DMS 273 treated with DMSO at 0.1 percent for 48 hours (cell line): ENCODE data around the gene TECR.
"Not testable (repeated sequence)": the region's sequence is repeated elsewhere in the genome, so short reads cannot be mapped to it uniquely, and the experiment has no call there.

Experiments
- DNase-seq: peaks from one replicate; lab custom pipeline; 2025; lab: John Stamatoyannopoulos, UW

Gene TECR

GRCh38 chr19:14536926-14537692, 7.7 kb downstream of the TECR start:
- DNase-seq = no peak

- no peak for DNase-seq
Observed at GRCh38 chr19:14540741-14541525, 11.5 kb downstream of the TECR start.

DNA sequence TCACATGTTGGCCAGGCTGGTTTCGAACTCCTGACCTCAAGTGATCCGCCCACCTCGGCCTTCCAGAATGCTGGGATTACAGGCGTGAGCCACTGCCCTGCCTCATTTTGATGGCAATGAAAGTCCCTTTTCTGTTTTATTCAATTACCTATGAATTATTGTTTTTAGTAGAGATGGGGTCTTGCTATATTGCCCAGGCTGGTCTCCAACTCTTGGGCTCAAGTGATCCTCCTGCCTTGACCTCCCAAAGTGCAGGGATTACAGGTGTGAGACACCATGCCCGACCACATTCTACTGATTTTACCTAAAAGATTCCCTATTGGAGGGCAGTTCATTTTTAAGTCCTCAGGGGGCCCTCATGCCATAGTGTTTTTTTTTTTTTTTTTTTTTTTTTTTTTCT, 12.6 kb downstream of the TECR start:
- not testable (repeated sequence) for DNase-seq

DNA sequence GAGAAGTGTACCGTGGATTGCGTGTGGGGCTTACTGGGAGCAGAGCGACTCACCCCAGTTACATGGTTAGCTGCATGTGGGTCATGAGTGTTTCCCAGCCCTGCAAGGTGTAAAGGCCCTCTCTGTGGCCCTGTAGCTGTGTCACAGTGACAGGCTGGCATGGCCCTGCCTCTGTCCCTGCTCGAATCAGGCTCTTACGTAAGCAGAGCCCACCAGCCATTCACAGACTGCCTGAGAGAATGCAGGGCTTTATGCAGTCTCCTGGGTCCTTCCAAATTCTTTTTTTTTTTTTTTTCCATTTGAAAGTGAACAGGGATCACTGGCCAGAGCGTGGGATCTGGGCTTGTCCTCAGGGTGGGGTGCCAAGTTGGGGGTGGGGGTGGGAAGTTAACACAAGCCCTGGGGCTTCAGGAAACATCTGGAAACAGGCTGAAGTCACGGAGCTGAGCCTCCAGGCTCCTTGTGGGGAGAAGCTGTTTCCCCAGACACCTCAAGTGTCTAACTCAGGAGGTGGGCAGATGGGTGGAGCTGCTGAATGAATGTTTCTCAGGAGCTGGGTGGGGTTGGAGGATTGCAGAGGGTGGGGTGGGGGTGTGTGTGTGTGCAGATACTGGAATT, 13.4 kb downstream of the TECR start:
- no peak for DNase-seq

DNA sequence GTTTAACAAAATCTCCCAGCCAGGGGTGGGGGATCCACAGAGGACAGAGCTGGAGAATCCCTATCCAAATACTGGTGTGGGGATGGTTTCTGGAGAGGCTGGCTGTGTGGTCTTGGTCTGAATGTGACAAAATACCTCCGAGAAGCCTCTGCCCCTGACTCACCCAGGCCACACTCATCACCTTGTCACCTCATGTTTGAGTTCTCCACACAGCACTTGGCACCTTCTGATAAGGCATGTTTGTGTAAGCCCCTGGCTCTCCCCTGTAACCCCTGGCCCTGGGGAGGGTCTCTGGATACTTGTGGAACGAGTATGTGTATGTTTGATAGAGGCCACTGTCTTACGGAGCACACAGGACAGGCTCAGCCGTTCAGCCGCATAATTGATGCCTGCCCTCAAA, 14.7 kb downstream of the TECR start:
- no peak for DNase-seq

- peak; percentile 45 for DNase-seq
Observed at GRCh38 chr19:14544977-14545715, 15.8 kb downstream of the TECR start.

DNA sequence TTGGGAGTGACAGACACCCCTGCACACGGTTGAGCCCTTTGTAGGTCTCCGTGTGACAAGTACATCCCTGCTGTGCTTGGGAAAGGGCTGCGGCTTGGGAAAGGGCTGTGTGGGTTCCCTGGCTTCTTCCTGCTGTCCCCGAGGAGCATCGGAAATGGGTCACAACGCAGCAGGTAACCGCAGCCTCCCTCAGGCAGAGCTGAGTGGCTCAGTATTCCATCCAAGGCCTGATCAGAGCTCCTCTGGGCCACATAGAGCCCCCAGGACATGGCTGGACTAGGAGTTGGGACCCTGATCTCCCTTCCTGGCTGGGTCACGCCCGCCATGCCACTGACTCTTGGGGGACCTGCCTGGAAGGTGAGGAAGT, 16.3 kb downstream of the TECR start:
- DNase-seq = no peak

DNA sequence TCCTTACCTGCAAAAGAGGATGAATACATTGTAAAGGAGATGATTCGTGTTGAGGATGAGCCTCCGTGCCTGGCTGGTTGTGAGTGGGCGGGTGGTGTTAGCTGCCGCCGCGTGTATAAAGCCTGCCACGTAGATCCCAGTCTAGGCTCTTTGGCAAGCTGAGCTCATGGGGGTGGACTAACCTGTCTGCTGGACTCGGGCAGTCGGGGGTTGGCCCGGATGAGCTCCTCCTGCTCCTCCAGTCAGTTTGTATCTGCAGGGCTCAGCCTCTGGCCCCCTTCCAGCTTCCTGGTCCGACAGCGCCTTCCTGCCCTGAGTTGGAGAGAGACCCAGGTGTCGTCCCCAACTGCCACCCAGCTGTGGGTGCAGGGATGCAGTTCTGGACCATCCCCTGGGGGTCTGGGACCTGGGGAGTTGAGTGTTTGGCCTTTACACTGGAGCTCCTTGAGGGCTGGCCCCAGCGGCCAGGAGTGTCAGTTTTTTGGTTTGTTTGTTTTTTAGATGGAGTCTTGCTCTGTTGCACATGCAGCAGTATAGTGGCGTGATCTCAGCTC, 20.9 kb downstream of the TECR start:
- DNase-seq = no peak

DNA sequence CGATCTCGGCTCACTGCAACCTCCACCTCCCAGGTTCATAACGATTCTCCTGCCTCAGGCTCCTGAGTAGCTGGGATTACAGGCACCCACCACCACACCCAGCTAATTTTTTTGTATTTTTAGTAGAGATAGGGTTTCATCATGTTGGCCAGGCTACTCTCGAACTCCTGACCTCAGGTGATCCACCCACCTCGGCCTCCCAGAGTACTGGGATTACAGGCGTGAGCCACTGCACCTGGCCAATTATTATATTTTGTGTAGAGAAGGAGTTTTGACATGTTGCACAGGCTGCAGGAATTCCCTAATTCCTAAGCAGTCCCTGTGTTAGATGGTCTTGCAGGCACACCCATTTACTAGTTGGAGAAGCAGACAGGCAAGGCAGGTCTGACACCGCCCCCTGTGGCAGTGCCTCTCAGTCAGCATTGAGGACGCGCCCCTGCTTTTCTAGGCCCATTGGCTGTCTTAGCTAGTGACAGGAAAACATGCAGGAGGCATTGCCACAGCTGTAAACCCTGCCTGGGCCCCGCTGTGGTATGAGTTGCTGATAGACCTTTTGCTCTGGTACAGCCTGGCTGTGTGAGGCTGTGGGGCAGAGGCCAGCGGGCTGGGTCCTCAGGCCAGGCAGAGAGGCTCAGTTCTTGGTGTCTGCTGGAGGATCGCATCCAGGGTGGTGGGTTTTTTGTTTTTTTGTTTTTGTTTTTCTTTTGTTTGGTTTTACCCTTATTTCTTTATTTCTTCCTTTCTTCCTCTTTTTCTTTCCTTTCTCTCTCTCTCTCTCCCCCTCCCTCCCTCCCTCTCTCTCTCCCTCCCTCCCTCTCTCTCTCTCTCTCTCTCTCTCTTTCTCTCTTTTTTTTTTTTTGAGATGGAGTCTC, 22.0 kb downstream of the TECR start:
- DNase-seq = not testable (repeated sequence)

DNA sequence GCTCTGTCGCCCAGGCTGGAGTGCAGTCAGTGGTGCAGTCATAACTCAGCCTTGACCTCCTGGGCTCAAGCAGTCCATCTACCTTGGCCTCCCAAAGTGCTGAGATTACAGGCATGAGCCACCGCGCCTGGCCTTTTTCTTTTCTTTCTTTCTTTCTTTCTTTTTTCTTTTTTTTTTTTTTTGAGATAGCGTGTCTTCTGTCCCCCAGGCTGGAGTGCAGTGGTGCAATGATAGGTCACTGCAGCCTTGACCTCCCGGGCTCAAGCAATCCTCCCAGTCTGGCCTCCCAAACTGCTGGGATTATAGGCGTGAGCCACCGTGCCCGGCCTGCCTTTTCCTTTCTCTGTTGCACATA, 22.6 kb downstream of the TECR start:
- DNase-seq = not testable (repeated sequence)

DNA sequence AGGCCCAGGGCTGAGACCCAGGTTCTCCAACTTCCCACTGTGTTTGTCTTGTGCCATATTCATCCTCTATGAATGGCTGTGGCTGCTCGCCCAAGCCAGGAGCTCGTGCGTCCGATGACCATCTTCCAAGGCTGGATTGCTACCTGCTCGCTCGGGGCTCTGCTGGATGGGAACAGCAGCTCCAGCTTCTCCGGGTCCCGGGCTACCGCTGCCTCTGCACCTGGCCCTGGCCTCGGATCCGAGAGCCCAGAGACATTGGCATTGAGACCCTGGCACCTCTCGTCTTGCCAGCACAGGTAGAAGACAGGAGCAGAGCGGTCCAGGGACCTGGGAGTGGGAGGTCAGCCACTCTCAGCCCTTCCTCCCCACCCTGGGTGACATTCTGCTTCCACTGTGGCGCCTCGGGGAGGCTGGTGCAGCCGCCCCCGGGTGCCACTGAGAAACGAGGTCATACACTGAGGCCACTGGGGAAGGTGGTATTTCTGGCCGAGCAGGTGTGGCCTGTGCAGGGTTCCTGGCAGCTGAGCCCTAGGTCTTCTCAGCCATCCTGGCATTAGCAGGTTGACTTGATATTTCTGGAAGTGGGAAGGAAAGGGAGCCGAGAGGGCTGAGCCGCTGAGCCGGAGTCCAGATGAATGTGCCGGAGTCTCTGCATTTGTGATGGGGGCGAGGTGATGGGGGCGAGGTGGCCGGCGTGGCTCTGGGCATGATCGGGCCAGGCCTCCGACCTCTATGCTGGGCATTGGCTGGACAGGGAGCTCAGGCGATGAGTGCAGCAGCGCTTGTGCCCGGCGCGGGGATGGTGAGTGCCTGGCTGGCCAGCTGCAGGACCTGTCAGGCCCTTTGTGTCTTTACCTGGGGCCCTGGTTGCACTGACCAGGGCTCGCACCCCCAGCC, 23.9 kb downstream of the TECR start:
- DNase-seq = no peak

DNA sequence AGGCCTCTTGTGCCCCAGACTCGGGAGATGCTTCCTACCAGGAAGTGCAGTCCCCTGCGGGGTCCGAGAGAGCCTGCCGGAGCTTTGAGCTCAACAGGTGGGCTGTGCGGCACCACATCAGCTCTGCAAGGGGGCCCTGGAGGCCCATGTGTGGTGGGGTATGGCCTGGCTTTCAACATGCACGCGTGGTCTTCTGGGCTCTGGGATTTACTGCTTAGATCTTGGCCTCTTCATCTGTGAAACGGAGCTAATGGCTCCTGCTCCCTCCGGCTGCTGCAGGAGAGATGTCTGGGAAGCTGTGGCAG, 24.5 kb downstream of the TECR start:
- no peak for DNase-seq

GRCh38 chr19:14554382-14554812, 25.0 kb downstream of the TECR start:
- no peak for DNase-seq

- no peak for DNase-seq
Observed at GRCh38 chr19:14555918-14556661, 26.7 kb downstream of the TECR start.

- DNase-seq = no peak
Observed at GRCh38 chr19:14556662-14557188, 27.3 kb downstream of the TECR start.

- no peak for DNase-seq
Observed at GRCh38 chr19:14558370-14559066, 29.1 kb downstream of the TECR start.

DNA sequence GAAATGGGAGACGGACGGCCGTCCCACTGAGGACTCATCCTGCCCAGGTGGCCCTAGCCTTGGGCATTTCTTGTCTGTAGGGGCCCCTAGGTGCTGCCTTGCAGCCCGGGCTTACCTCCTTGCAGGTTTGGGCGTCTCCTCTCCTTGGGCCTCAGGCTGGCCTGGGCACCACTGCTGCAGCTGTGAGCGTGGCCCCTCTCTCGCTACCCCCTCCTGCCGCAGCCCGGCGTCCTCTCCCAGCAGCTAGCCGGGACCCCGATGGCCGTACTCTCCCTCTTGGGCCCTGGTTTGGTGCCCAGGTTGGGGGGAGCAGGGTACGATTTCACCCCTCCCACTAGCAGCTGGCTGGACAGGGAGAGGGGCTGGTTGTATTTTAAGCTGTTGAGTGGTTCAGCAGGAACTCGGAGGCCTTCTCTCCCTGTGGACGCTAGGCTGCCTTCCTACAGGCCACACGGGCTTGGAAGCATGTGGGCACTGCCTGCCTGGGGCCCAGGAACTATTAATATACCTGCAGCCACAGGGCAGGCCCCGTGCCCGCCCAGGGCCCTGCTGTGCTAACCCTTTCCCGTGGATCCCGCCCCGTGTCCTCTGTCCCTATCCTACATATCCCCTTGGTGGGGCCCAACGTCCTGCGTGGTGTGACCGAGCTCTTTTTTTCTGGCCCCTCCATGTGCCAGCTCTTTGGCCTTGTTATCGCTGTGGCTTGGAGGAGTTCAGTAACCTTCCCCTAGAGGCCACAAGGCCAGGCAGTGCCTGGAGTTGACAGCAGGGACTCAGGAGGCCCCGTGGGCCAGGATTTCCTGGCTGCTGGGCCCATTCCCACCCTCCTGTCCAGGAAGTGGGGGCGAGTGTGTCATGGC, 30.8 kb downstream of the TECR start:
- DNase-seq = no peak

DNA sequence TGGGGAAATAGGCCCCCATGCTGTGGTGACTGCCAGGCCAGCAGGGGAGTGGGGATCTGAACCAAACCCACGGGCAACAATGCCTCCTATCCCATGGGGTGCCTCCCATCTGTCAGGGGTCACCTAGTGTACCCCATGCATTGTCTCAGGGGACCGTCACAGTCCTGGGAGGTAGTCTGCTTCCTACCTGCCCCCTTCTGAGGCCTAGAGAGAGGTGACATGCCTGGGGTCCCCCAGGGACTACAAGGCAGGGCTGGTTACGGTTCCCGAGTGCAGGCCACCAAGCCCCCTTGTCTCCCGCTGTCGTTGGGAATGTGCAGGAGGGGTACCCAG, 31.3 kb downstream of the TECR start:
- no peak for DNase-seq
